Cerebellar nuclear complex (tissue), 1 donor: Measurements from ENCODE around the gene CEP295NL.
"Not testable (repeated sequence)": the region's sequence is repeated elsewhere in the genome, so short reads cannot be mapped to it uniquely, and the experiment has no call there.

Experiments used
- DNase-seq, 2 experiments: peaks; one replicate each; lab custom pipeline; 2025; lab: John Stamatoyannopoulos, UW

Gene CEP295NL

GRCh38 chr17:78905116-78905515, 2.1 kb upstream of the CEP295NL start:
- DNase-seq = no peak

GRCh38 chr17:78904371-78904770, 1.4 kb upstream of the CEP295NL start:
- DNase-seq = no peak

GRCh38 chr17:78902231-78902630, 770 bp downstream of the CEP295NL start:
- not testable (repeated sequence) for DNase-seq

GRCh38 chr17:78901806-78902205, 1.2 kb downstream of the CEP295NL start:
- DNase-seq = no peak

DNA sequence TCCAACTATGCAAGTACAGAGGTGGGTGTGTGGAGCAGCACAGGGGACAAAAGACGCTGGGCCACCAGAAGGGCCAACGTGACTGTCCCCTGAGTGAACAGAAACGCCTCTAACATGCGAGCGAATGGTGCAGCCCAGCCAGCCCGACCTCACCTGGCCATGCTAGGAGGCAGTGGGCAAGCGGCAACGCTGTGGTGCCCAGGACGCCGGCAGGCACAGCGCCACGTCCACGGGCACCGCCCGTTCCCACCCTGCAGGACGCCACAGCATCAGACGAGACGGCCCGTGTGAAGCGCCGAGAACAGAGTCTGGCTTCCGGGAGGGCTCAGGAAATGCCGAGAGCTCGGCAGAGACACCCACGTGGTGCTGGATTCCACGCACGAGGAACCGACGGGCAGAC, 2.2 kb downstream of the CEP295NL start:
- no peak for DNase-seq

DNA sequence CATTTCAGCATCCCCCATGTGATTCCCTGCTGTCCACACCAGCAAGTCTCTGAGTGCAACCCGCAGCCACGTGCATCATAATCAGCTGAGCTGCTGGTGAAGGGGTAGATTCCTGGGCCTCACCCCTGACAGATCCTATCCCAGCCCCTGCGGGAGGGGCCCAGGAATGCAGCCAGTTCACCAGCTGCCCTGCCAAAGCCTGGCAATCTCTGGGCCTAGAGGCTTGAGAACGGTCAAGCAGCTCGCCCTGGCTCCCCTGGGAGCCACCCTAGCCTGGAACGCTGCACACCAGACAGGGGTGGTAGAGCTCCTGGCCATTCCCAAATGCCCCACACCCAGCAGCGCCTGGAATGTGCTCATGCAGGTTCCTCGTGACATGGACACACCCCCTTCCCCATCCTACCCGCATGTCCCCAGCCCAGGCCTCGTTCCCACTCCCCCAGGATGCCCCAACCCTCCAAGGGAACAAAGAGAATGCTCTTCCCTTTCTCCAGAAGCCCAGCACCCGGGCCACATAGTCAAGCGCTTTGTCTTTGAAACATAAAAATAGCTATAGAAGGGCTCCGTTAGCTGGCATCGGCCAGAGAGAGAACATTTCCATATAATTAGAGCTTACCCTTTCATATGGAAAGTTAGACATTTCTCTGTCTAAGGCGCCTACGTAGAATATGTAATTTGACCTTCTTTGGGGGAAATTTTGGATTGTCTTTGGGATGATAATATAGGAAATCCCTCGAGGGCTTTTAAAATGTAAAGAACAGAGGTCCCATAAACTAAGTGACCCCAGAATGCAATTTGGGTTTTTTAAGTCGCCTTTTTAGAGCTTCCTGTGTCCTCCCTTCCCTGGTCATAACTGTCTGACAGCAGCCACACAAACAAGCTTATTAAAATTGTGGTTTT, 3.4 kb downstream of the CEP295NL start:
- no peak for DNase-seq

DNA sequence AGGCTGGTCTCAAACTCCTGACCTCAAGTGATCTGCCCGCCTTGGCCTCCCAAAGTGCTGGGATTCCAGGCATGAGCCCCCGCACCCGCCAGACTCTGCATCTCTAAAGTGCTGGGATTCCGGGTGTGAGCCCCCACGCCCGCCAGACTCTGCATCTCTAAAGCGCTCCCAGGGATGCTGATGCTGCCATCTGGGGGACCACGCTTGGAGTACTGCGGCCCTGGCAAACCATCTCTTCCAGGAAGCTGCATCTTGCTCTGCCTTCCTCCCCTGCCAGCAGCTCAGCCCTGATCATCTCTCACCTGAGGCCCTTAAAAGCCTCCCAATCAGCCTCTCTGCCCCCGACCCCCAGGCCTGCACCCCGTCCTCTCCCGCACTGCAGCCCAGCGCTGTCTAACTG, 4.1 kb downstream of the CEP295NL start:
- DNase-seq = no peak

DNA sequence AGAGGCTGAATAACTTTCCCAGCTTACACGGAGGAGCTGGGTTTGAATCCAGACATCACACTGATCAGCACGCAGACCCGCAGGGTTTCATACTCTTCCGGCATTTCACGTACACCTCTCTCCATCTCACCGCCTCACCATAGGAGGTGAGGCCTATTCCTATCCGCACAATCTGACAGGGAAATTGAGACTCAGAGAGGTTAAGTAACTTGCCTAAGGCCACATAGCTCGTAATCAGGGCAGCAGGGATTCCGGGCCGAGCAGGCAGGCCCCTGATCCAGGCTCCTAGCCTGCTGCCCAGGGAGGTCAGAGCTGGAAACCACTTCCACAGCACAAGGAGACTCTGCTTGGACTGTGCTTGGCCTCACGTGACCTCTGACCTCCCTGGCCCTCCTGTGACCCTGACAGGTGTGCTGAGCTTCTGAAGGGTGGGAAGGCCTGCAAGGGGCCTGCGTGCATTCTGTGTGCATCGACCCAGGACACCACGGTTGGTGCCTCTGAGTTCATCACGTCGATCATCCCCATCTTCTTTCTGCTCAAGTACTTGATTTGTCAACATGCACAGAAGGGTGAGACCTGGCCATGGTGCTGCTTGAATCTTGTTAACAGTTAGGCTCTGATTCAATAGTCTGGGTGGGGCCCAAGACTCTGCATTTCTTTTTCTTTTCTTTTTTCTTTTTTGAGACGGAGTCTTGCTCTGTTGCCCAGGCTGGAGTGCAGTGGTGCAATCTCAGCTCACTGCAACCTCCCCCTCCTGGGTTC, 4.7 kb downstream of the CEP295NL start:
- no peak for DNase-seq

- no peak for DNase-seq
These were observed 5.3 kb downstream of the CEP295NL start for GRCh38 chr17:78897664-78898047.

DNA sequence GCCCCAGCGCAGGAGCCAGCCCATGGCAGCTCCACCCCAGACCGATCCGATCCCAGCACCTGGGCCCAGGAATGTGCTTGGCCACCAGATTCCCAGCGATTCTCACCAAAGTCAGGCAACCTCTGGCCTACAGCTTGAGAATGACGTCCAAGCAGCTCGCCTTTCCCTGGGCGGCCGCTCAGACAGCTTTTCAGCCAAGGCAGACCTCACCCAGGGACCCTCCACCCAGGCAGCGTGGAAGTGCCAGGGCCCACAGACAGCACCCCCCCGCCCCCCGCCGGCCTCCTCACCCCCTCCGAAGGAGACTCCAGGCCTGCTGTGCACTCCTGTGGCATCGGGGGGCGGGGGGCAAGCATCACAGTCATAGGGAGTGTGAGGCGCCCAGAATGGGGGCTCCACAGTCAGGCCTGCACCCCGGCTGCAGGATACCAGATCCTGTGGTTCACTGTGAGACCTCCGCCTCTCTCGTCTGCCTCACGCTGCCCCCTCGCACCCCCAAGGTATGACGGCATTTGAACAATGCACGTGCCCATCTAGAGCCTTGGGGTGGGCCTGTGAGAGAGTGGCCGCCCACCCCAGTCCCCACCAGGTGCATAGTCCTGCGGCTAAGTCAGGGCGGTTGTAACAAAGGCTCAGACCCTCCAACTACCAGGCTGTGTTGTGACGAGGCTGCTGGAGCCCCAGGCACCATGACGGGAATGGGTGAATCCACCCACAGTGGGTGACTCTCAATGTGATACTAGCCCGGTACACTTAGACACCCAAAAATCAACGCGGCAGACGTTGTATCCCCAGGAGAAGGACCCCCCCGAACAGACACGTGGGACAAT, 6.0 kb downstream of the CEP295NL start:
- DNase-seq = no peak

GRCh38 chr17:78896091-78896833, 6.7 kb downstream of the CEP295NL start:
- DNase-seq = no peak

DNA sequence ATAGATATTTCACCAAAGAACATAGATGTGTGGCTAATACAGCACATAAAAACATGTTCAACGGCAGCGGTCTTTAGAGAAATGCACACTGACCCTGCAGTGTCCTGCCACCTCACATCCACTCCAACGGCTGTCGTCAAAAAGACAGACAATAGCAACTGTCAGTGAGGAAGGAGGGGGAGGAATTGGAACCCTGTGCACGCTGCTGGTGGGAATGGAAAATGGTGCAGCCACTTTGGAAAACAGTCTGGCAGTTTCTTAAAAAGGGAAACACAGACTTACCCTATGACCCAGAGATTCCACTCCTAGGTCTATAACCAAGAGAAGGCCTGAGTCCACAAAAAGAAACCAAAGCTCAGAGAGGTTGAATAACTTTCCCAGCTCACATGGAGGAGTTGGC, 7.7 kb downstream of the CEP295NL start:
- DNase-seq = no peak

GRCh38 chr17:78893684-78894083, 9.3 kb downstream of the CEP295NL start:
- DNase-seq = no peak

- no peak for DNase-seq
These were observed 10.0 kb downstream of the CEP295NL start for GRCh38 chr17:78892936-78893379.

DNA sequence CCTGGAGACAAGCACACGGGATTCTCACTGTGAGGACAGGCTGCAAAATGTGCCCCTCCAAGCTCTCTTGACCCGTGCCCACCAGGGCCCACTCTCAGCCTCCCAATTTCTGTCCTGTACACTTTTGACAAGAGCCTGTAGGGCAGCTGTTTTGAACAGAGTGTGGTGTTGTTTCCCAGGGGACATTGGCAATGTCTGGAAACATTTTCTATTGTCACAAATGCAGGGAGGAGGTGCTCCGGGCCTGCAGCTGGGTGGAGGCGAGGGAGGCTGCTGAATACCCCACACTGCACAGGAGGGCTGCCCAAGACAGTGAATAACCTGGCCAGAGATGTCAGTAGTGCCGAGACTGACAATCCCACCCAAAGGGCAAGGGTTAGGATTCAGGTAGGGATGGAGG, 10.5 kb downstream of the CEP295NL start:
- DNase-seq = no peak

- no peak for DNase-seq
These were observed 10.9 kb downstream of the CEP295NL start for GRCh38 chr17:78892062-78892456.

GRCh38 chr17:78891406-78892061, 11.5 kb downstream of the CEP295NL start:
- no peak for DNase-seq

DNA sequence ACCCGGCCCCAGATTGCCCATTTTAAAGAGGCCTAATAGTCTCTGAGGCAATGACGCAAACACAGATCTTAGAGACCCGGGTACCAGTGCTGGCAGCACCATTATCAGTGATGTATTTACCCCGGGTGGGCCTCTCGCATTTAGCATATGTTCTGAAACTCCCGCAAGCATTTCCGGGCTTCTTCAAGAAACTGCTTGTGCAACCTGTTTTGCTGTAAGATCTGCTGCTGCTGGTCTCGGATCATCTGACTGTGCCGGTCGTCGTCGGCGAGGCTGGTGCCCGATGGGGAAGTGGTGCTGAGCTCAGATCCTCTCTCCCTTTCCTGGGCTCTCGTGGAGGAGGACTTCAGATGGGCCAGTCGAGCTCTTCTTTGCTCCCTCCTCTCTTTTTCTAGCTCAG, 12.5 kb downstream of the CEP295NL start:
- no peak for DNase-seq

DNA sequence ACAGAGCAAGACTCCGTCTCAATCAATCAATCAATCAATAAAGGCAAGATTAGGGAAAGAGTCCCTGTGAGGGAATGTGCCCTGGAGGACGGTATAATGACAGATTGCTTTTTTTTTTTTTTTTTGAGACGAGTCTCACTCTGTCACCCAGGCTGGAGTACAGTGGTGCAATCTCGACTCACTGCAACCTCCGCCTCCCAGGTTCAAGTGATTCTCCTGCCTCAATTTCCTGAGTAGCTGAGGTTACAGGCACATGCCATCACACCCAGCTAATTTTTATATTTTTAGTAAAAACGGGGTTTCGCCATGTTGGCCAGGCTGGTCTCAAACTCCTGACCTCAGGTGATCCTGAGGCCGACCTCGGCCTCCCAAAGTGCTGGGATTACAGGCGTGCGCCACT, 12.9 kb downstream of the CEP295NL start:
- DNase-seq = not testable (repeated sequence)

GRCh38 chr17:78889531-78889930, 13.5 kb downstream of the CEP295NL start:
- DNase-seq = no peak

DNA sequence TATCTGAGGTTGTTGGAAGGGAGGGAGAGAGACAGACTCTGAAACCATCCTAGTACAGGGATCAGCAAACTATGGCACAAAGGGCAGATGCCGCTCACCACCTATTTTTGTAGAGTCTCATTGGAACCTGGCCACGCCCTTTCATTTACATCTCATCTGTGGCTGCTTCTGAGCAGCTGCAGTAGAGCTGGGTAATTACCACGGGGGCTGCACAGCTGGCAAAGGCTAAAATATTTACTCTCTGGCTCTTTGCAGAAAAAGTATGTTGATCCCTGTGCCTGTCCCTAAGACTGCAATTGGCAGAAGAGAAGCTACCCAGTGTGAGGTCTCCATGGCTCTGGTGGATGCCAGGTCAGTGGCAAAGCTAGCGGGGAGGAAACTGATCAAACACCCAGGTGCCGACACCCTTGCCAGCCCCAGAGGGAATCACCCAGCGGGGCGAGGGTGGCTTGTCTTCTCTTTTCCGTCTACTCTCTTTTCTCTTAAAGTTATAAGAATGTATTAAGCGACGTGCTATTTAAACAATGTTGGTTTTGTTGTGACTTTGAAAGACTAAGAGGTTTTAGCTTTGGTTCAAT, 14.0 kb downstream of the CEP295NL start:
- DNase-seq = no peak
